Hypothalamus (tissue), 51 donors: ENCODE results near the gene SLC16A13.
"Not testable (repeated sequence)": the region's sequence is repeated elsewhere in the genome, so short reads cannot be mapped to it uniquely, and the experiment has no call there.

Source experiments
- DNase-seq, 51 donors: peaks; one replicate each; lab custom pipeline; 2025; lab: John Stamatoyannopoulos, UW

The SLC16A13 gene

DNA sequence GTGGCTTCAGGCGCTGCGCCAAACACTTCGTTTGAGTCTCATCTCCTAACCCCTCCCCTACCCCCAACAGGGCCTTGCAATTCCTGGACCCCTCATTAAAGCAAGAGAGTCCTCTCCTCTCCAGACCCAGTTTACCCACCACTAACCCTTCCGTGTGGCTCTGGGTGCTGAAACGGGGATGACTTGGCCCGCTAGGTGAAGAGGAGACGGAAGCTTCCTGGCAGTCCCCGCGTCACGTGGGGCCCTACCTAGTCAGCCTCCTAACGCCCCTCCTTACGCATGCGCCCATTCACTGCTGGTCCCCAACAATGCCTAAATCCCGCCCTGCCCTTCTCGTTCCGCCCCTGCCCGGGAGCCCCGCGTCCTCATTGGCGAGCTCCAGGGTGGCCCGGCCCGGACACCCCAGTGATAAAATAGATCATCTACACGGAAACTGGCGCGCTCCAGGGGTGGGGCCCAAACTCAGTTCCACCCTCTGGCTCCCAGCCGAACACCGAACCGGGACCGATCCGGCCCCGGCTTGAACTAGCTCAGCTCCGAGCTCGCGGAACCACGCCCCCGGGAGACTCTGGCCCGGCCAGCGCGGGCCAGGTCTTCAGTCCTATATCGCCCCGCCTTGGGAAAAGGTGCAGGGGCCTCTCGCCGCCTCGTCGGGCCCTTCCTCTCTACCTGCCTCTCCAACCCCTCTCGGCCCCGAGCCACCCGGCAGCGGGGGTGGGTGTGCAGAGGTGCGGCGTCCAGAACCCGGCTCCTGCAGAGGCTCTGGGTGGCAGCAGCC is at the start of gene SLC16A13:
TSS of gene SLC16A13 (plus strand) at position 425 of the 778 bp plus-strand sequence. CDS start 368 bp downstream, outside the sequence.
- peak in 50 of 51 donors; percentile 33 to 97 (median 88) for DNase-seq

GRCh38 chr17:6986676-6987075 is 49.1 kb upstream of the SLC16A13 start:
- DNase-seq = no peak

GRCh38 chr17:6989779-6990178 is 46.0 kb upstream of the SLC16A13 start:
- DNase-seq = no peak

- not testable (repeated sequence) for DNase-seq
Observed at GRCh38 chr17:6993613-6994056, 42.2 kb upstream of the SLC16A13 start.

DNA sequence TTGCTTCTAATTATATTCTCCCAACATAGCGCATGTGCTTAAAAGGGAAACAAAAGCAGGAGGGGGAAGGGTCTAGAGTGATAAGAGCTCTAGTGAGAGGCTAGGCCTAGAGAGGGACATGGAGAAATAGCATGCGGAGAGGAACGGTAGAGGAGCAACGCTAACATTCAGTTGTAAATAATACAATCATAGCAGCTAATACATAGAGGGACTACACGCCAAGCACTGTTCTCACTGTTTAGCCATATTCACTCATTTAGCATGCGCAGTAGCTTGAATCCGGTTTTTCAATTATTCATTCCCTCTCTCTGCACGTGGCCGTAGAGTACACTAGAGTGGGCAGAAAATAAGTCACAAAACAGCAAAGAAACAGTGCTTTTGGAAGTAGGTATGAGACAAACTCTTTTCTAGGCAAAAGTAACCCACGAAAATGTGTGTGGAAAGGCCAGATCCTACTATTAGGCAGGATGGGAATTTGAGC is 41.7 kb upstream of the SLC16A13 start:
- no peak for DNase-seq

- no peak for DNase-seq
Observed at GRCh38 chr17:6994666-6995256, 41.1 kb upstream of the SLC16A13 start.

DNA sequence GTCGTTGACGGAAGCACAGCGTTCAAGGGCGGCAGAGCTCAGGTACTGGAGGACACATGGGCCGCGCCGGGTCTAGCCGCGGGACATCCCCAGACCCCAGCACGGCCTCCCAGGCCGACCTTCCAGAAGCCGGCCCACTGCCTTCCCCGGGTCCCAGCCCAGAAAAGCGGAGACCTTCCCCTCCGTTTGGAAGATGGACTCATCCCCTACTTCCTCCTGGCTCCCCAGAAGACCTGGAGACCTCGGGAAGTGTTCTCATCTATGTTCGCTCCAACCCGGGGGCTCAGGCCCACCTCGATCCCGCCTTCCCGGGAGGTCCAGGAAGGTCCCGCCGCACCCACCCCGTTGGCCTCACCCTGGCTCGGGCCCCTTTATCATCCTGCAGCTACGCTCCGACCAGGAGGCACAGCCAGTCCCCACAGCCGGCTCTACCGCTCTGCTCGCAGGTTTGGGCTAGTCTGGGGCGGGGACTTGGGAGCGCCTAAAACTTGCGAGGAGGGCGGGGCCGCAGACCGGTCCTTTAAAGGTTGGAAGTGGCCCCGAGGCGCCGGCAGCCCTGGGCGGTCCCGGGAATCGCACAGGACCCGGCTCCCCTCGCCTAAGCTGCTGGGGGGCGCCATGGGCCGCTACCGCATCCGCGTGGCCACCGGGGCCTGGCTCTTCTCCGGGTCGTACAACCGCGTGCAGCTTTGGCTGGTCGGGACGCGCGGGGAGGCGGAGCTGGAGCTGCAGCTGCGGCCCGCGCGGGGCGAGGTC is 40.1 kb upstream of the SLC16A13 start, which contains the start of gene ALOX12:
TSS of gene ALOX12 (plus strand) at position 550 of the 756 bp plus-strand sequence. CDS start at position 619, 69 bp downstream.
- DNase-seq = no peak

DNA sequence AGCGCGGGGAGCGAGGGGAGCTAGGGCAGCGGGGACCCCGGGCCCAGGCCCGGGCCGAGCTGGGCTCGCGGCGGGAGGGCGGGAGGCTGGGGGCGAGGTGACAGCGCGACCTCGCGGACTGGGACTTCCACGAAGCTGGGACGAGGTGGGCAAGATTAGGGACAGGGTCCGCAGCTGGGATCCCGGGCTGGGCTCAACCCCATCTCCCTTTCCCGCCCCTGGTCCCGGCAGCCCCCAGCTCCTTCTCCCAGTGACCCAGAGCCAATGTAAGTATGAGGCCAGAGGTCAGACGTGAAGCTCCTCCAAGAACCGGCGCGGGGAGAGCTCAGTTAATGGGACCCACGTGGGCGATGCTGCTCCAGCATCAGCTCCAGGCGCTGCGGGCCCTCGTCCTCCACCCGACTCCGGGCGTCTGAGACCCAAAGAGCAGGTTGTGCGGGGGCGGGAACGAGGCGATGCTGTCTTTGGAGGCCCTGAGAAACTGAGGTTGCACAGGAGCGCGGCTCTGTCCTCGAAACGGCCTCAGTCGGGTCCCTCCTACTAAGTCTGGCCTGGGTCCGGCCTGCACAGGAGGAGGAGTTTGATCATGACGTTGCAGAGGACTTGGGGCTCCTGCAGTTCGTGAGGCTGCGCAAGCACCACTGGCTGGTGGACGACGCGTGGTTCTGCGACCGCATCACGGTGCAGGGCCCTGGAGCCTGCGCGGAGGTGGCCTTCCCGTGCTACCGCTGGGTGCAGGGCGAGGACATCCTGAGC is 39.4 kb upstream of the SLC16A13 start:
- DNase-seq = no peak

GRCh38 chr17:6997171-6997570 is 38.6 kb upstream of the SLC16A13 start:
- no peak for DNase-seq

DNA sequence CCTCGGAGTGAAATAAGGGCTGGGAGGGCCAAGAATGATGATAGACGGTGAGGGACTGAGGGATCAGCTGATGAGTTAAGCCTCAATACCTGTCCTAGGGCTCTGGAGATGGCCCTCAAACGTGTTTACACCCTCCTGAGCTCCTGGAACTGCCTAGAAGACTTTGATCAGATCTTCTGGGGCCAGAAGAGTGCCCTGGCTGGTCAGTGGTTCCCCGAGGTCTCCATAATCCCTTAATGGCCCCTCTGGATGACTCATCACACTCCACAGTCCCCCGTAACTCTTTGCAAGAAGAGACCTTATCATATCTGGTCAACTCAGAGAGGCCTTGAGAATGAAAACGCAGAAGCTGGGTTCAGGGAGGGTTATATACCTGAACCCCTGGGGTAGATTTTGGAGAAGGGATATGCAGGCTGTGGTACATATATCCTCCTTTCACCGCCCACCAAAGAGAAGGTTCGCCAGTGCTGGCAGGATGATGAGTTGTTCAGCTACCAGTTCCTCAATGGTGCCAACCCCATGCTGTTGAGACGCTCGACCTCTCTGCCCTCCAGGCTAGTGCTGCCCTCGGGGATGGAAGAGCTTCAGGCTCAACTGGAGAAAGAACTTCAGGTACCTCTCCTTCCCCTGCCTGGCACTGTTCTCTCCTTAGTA is 36.8 kb upstream of the SLC16A13 start:
- no peak for DNase-seq

DNA sequence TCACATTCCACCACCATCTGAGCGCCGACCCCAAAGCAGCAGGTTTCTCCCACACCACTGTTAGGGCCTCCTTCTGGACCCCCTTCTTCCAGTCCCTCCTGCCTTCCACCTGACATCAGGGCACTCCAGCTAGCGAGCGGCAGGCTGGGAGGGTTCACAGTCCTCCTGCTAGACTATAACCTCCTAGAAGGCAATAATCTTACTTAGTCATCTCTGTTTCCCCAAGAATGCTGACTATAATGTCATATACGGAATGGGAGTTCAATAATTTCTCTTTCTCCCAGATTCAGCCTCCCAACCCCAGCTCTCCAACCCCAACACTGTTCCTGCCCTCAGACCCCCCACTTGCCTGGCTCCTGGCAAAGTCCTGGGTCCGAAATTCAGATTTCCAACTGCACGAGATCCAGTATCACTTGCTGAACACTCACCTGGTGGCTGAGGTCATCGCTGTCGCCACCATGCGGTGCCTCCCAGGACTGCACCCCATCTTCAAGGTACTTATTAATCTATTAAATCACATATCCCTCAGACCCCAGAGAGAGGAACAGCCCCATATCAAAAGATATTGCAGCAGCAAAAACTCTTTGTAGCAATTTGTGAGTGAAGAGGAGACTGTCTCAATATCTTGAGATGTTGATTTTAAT is 34.4 kb upstream of the SLC16A13 start:
- DNase-seq = peak in 2 of 51 donors; percentile 11 to 15

GRCh38 chr17:7002288-7003047 is 33.3 kb upstream of the SLC16A13 start:
- DNase-seq = no peak

DNA sequence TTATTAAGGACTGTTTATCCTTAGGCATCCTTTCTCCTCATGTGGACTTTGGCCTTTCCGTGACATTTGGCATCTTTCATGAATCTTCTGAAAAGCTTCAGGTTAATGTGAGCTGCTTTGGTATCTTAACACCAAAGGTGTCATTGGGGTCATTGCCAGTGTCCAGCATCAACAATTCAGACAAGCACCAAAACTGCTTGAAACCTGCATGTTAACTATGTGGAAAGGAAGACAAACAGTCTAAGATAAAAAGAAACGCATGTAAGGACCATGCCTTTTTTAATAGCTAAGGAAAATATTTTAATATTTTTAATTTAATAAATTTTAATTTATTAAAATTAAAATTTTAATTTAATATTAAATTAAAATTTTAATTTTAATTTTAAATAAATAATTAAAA is 32.1 kb upstream of the SLC16A13 start:
- no peak for DNase-seq

DNA sequence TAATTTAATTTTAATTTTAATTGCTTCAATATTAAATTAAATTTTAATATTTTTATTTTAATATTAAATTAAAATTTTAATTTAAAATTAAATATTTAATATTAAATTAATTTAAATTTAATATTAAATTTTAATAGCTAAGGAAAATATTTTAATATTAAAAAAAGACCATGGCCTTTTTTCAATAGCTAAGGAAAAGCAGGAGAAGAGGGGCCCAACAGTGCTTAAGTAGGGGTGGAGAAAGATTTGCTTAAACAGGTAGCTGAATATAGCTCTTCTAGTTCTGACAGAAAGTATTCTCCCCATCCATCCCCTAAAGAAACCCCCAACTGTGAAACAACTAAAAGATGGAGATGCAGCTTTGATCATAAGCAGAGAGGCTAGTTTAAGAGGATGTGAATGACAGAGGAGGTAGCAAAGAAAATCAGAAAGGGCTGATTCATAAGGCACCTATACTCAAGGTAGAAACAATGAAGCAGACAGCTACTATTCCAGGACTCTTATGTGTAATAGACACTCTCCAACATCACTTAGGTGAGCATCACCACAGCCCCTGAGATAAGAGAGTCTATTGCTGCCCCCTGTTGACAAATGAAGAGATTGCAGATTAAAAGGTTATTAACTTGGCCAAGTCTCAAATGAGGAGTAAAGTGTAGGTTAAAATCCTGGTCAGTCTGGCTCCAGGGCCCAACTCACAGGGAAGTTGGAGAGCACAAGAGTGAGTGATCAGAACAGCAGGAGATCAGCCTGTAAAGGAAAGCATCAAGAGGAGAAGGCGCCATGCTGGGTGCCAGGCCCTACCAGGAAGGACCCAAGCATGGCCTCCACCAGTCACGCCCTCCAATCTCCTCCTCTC is 31.2 kb upstream of the SLC16A13 start:
- DNase-seq = peak in 2 of 51 donors; percentile 18 to 50

GRCh38 chr17:7005716-7006115 is 30.1 kb upstream of the SLC16A13 start:
- no peak for DNase-seq

- no peak for DNase-seq
Observed at GRCh38 chr17:7007143-7007542, 28.7 kb upstream of the SLC16A13 start.

DNA sequence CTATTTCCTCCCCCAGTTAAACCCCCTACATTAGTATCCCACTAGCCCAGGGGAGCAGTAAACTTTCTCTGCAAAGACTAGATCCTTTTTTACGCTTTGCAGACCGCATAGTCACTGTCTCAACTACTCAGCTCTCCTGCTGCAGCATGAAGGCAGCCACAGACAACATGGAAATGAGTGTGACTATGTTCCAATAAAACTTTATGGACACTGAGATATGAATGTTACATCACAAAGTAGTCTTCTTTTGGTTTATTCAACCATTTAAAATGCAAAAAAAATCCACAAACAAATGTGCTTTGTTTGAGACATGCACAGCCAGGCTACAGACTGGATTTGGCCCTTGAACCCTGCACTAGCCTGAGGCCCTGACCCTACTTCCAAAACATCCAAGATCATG is 25.3 kb upstream of the SLC16A13 start:
- DNase-seq = no peak

- DNase-seq = no peak
Observed at GRCh38 chr17:7011415-7011814, 24.4 kb upstream of the SLC16A13 start.
